ENCODE data around the gene C16orf82. TPM values are rescaled to one million over a fixed set of nuclear protein-coding genes. Genes with fewer than 3 reads are reported as not detected.

Gene C16orf82
- total and polyA plus RNA-seq, 4 donors: not detected

- 60% methylated on average over 7 of the region's 7 CpGs for WGBS
- Histone ChIP-seq H3K27me3 (ENCODE audit: control insufficient read depth in 4 of 4, insufficient read depth in 4 of 4, low read length in 3 of 4) (no peaks in the 10 kb centered on the region), H3K9ac (ENCODE audit: low read depth in 1 of 2, low read length in 2 of 2) (no peak overlapping the region), H3K4me3 (ENCODE audit: low read depth in 1 of 3, low read length in 3 of 3) (no peak overlapping the region), H3K4me1 (ENCODE audit: control insufficient read depth in 4 of 4, insufficient read depth in 4 of 4, low read length in 3 of 4) (peaks cover 0 to 3% (median 1%) of the 10 kb centered on the region in 4 donors), H3K27ac (ENCODE audit: low read depth in 1 of 2, low read length in 2 of 2) (no peak overlapping the region), H3K9me3 (ENCODE audit: control insufficient read depth in 4 of 4, low read length in 3 of 4) (no peaks in the 10 kb centered on the region), H3K36me3 (ENCODE audit: control insufficient read depth in 4 of 4, insufficient read depth in 3 of 4, low read depth in 1 of 4, low read length in 3 of 4) (no peaks in the 10 kb centered on the region)
- no peak for DNase-seq (ENCODE audit: low spot score)
- TF ChIP-seq ZBTB33 (IDR thresholded peaks at IDR 0.05) (no peak), HNF4A (conservative IDR thresholded peaks at IDR 0.05) (no peak), GABPA (IDR thresholded peaks at IDR 0.05 in 1 of 2, conservative IDR thresholded peaks at IDR 0.05 in 1 of 2) (no peak), RAD21 (IDR thresholded peaks at IDR 0.05) (no peak), TAF1 (conservative IDR thresholded peaks at IDR 0.05) (no peak), YY1 (IDR thresholded peaks at IDR 0.05) (no peak), SP1 (IDR thresholded peaks at IDR 0.05) (no peak), FOXA2 (IDR thresholded peaks at IDR 0.05) (no peak)
- TF ChIP-seq, protein P1, sequence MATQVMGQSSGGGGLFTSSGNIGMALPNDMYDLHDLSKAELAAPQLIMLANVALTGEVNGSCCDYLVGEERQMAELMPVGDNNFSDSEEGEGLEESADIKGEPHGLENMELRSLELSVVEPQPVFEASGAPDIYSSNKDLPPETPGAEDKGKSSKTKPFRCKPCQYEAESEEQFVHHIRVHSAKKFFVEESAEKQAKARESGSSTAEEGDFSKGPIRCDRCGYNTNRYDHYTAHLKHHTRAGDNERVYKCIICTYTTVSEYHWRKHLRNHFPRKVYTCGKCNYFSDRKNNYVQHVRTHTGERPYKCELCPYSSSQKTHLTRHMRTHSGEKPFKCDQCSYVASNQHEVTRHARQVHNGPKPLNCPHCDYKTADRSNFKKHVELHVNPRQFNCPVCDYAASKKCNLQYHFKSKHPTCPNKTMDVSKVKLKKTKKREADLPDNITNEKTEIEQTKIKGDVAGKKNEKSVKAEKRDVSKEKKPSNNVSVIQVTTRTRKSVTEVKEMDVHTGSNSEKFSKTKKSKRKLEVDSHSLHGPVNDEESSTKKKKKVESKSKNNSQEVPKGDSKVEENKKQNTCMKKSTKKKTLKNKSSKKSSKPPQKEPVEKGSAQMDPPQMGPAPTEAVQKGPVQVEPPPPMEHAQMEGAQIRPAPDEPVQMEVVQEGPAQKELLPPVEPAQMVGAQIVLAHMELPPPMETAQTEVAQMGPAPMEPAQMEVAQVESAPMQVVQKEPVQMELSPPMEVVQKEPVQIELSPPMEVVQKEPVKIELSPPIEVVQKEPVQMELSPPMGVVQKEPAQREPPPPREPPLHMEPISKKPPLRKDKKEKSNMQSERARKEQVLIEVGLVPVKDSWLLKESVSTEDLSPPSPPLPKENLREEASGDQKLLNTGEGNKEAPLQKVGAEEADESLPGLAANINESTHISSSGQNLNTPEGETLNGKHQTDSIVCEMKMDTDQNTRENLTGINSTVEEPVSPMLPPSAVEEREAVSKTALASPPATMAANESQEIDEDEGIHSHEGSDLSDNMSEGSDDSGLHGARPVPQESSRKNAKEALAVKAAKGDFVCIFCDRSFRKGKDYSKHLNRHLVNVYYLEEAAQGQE (IDR thresholded peaks at IDR 0.05): no peak
- TF ChIP-seq, protein P2, sequence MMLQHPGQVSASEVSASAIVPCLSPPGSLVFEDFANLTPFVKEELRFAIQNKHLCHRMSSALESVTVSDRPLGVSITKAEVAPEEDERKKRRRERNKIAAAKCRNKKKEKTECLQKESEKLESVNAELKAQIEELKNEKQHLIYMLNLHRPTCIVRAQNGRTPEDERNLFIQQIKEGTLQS (IDR thresholded peaks at IDR 0.05): no peak
- TF ChIP-seq, protein P3, sequence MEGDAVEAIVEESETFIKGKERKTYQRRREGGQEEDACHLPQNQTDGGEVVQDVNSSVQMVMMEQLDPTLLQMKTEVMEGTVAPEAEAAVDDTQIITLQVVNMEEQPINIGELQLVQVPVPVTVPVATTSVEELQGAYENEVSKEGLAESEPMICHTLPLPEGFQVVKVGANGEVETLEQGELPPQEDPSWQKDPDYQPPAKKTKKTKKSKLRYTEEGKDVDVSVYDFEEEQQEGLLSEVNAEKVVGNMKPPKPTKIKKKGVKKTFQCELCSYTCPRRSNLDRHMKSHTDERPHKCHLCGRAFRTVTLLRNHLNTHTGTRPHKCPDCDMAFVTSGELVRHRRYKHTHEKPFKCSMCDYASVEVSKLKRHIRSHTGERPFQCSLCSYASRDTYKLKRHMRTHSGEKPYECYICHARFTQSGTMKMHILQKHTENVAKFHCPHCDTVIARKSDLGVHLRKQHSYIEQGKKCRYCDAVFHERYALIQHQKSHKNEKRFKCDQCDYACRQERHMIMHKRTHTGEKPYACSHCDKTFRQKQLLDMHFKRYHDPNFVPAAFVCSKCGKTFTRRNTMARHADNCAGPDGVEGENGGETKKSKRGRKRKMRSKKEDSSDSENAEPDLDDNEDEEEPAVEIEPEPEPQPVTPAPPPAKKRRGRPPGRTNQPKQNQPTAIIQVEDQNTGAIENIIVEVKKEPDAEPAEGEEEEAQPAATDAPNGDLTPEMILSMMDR (IDR thresholded peaks at IDR 0.05; ENCODE audit: low read depth, low read length, missing input control): no peak
- TF ChIP-seq, protein P4, sequence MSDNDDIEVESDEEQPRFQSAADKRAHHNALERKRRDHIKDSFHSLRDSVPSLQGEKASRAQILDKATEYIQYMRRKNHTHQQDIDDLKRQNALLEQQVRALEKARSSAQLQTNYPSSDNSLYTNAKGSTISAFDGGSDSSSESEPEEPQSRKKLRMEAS (IDR thresholded peaks at IDR 0.05): no peak
Observed at GRCh38 chr16:27110524-27110896, 43.8 kb downstream of the C16orf82 start.

DNA sequence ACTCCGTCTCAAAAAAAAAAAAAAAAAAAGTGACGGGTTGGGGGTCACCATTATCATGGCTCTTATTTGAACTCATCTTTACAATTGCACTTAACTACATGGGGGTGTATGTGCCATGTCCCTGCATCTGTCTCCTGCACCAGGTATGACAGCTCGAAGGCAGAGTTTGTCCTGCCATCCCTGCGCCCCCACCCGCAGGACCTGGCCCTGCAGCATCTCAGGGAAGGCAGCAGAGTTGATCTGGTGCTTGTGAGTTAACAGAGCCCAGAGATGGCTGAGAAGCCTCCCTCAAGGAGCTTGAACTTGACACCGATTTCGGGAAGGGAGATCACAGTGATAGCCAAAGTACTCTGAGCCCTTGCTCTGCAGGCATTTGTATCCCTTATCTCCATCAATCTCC lies 44.8 kb downstream of the C16orf82 start:
- no peak overlapping the region for H3K27ac ChIP-seq (ENCODE audit: low read depth in 1 of 2, low read length in 2 of 2)
- no peaks in the 10 kb centered on the region for H3K36me3 ChIP-seq (ENCODE audit: control insufficient read depth in 4 of 4, insufficient read depth in 3 of 4, low read depth in 1 of 4, low read length in 3 of 4)
- H3K9ac ChIP-seq (ENCODE audit: low read depth in 1 of 2, low read length in 2 of 2): no peak overlapping the region
- no peaks in the 10 kb centered on the region for H3K9me3 ChIP-seq (ENCODE audit: control insufficient read depth in 4 of 4, low read length in 3 of 4)
- no peak overlapping the region for H3K4me3 ChIP-seq (ENCODE audit: low read depth in 1 of 3, low read length in 3 of 3)
- H3K4me1 ChIP-seq (ENCODE audit: control insufficient read depth in 4 of 4, insufficient read depth in 4 of 4, low read length in 3 of 4): peaks cover 0 to 3% (median 1%) of the 10 kb centered on the region in 4 donors
- WGBS: 78% methylated on average over 7 of the region's 7 CpGs
- TF ChIP-seq YY1 (IDR thresholded peaks at IDR 0.05) (no peak), FOXA1 (IDR thresholded peaks at IDR 0.05) (no peak), ZBTB33 (IDR thresholded peaks at IDR 0.05) (no peak), RXRA (IDR thresholded peaks at IDR 0.05) (no peak), SP1 (IDR thresholded peaks at IDR 0.05) (no peak), EGR1 (IDR thresholded peaks at IDR 0.05; ENCODE audit: low read depth in 2 of 2) (no peak), NR2F2 (IDR thresholded peaks at IDR 0.05) (no peak), HNF4G (IDR thresholded peaks at IDR 0.05) (no peak), HNF4A (conservative IDR thresholded peaks at IDR 0.05) (no peak)
- TF ChIP-seq, protein P3 (IDR thresholded peaks at IDR 0.05; ENCODE audit: low read depth, low read length, missing input control): no peak
- H3K27me3 ChIP-seq (ENCODE audit: control insufficient read depth in 4 of 4, insufficient read depth in 4 of 4, low read length in 3 of 4): no peaks in the 10 kb centered on the region
- DNase-seq (ENCODE audit: low spot score): no peak
